Liver (tissue), 9 donors: ENCODE data around the gene LPAR3. TPM values are rescaled to one million over a fixed set of nuclear protein-coding genes. Genes with fewer than 3 reads are reported as not detected.

Experiments
- DNase-seq: peaks from one replicate; pipeline ENCODE4 v3.0.0-alpha.2; 2017; ENCODE audit warnings: low spot score
- H3K27ac ChIP-seq, 2 donors: one replicate each; pipeline ENCODE4 v1.7.0; 2013; ENCODE audit warnings: inconsistent platforms in 2 of 2, low read length in 2 of 2, control low read depth in 1 of 2, low read depth in 1 of 2, mild to moderate bottlenecking in 1 of 2
- H3K27me3 ChIP-seq, 4 donors: one replicate each; pipeline versions ENCODE4 v1.6.1 to v1.7.0; 2013; ENCODE audit warnings: low read length in 3 of 4, inconsistent platforms in 1 of 4, mild to moderate bottlenecking in 1 of 4, moderate library complexity in 1 of 4; ENCODE audit not compliant: control insufficient read depth in 4 of 4, insufficient read depth in 4 of 4
- H3K36me3 ChIP-seq, 4 donors: one replicate each; pipeline versions ENCODE4 v1.6.1 to v1.7.0; 2013; ENCODE audit warnings: low read length in 3 of 4, mild to moderate bottlenecking in 3 of 4, low read depth in 1 of 4, moderate library complexity in 1 of 4; ENCODE audit not compliant: control insufficient read depth in 4 of 4, insufficient read depth in 3 of 4
- H3K4me1 ChIP-seq, 4 donors: one replicate each; pipeline versions ENCODE4 v1.6.1 to v1.7.0; 2013; ENCODE audit warnings: low read length in 3 of 4, mild to moderate bottlenecking in 3 of 4, moderate library complexity in 1 of 4; ENCODE audit not compliant: control insufficient read depth in 4 of 4, insufficient read depth in 4 of 4
- H3K4me3 ChIP-seq, 3 donors: one replicate each; pipeline versions ENCODE4 v1.6.1 to v1.7.0; 2013; ENCODE audit warnings: low read length in 3 of 3, control low read depth in 1 of 3, low read depth in 1 of 3, mild to moderate bottlenecking in 1 of 3
- H3K9ac ChIP-seq, 2 donors: one replicate each; pipeline ENCODE4 v1.7.0; 2013; ENCODE audit warnings: low read length in 2 of 2, mild to moderate bottlenecking in 2 of 2, moderate library complexity in 2 of 2, control low read depth in 1 of 2, low read depth in 1 of 2
- H3K9me3 ChIP-seq, 4 donors: one replicate each; pipeline versions ENCODE4 v1.6.1 to v1.7.0; 2013; ENCODE audit warnings: low read length in 3 of 4; ENCODE audit not compliant: control insufficient read depth in 4 of 4
- EGR1 ChIP-seq, 2 donors: IDR thresholded peaks; 2 replicates each; pipeline ENCODE4 v1.6.1; 2016 to 2018; ENCODE audit warnings: antibody characterized with exemption in 2 of 2, low read depth in 2 of 2
- FOXA1 ChIP-seq: IDR thresholded peaks from 2 replicates; pipeline ENCODE4 v1.6.1; 2016; ENCODE audit warnings: antibody characterized with exemption
- FOXA2 ChIP-seq: IDR thresholded peaks from 2 replicates; pipeline ENCODE4 v1.6.1; 2016; ENCODE audit warnings: antibody characterized with exemption
- GABPA ChIP-seq, 2 donors: IDR thresholded peaks in 1 of 2; conservative IDR thresholded peaks in 1 of 2; 2 replicates each; pipeline ENCODE4 v1.6.1; 2016; ENCODE audit warnings: antibody characterized with exemption in 2 of 2, mild to moderate bottlenecking in 1 of 2, moderate library complexity in 1 of 2
- HNF4A ChIP-seq, 2 donors: conservative IDR thresholded peaks; 2 replicates each; pipeline ENCODE4 v1.6.1; 2016; ENCODE audit warnings: antibody characterized with exemption in 2 of 2, mild to moderate bottlenecking in 2 of 2
- HNF4G ChIP-seq: IDR thresholded peaks from 2 replicates; pipeline ENCODE4 v1.6.1; 2016; ENCODE audit warnings: antibody characterized with exemption
- JUND ChIP-seq, 2 donors: IDR thresholded peaks; 2 replicates each; pipeline ENCODE4 v1.6.1; 2016; ENCODE audit warnings: antibody characterized with exemption in 2 of 2
- NR2F2 ChIP-seq: IDR thresholded peaks from 2 replicates; pipeline ENCODE4 v1.6.1; 2016; ENCODE audit warnings: antibody characterized with exemption
- RAD21 ChIP-seq, 2 donors: IDR thresholded peaks; 2 replicates each; pipeline ENCODE4 v1.6.1; 2016; ENCODE audit warnings: antibody characterized with exemption in 2 of 2, mild to moderate bottlenecking in 2 of 2
- SP1 ChIP-seq: IDR thresholded peaks from 2 replicates; pipeline ENCODE4 v1.6.1; 2018; ENCODE audit warnings: antibody characterized with exemption, mild to moderate bottlenecking
- TAF1 ChIP-seq: conservative IDR thresholded peaks from 2 replicates; pipeline ENCODE4 v1.6.1; 2016; ENCODE audit warnings: antibody characterized with exemption, mild to moderate bottlenecking
- YY1 ChIP-seq: IDR thresholded peaks from 2 replicates; pipeline ENCODE4 v1.6.1; 2016; ENCODE audit warnings: antibody characterized with exemption, mild to moderate bottlenecking
- WGBS: extraction: QIAGEN DNeasy Blood & Tissue Kit; methylation state at CpG from one replicate; pipeline ENCODE4 v1.1.7; 2013; 5-methylcytosine and 5-hydroxymethylcytosine counted together
- polyA plus RNA-seq, 2 donors: library from polyadenylated mRNA; stranded (reverse) in 1 of 2; unstranded in 1 of 2; fragments of 200-250 nt in 1 of 2; fragments of >200 nt in 1 of 2; fragmentation: Nextera tagmentation in 1 of 2; extraction: Ambion mirVana in 1 of 2; gene quantifications; one replicate each; pipeline versions ENCODE4 v1.2.1 to v1.2.3, GENCODE V29; 2013 to 2015
- total RNA-seq, 2 donors: library from RNA; depleted of rRNA; stranded (reverse); fragments of >200 nt; gene quantifications; one replicate each; pipeline ENCODE4 v1.2.3, GENCODE V29; 2014
- TF ChIP-seq, protein P1 (sequence below): IDR thresholded peaks from 2 replicates; pipeline ENCODE4 v1.6.1; 2016; ENCODE audit warnings: antibody characterized with exemption
- TF ChIP-seq, protein P2 (sequence below): IDR thresholded peaks from 2 replicates; pipeline ENCODE4 v1.6.1; 2016; ENCODE audit warnings: antibody characterized with exemption
- TF ChIP-seq, protein P3 (sequence below): IDR thresholded peaks from 2 replicates; pipeline ENCODE4 v1.6.1; 2016; ENCODE audit warnings: antibody characterized with exemption, mild to moderate bottlenecking
- TF ChIP-seq, protein P4 (sequence below): IDR thresholded peaks from 2 replicates; pipeline ENCODE4 v1.6.1; 2016; ENCODE audit warnings: antibody characterized with exemption
- TF ChIP-seq, protein P5 (sequence below): fragments of 150-350 bp; IDR thresholded peaks from 2 replicates; pipeline ENCODE4 v1.5.1; 2017; ENCODE audit warnings: improper control_type of control experiment, low read depth, low read length; ENCODE audit not compliant: missing input control
- donor health status: healthy.
- donor health status: healthy.
- donor health status: healthy.
- donor health status: healthy.
- donor health status: healthy.

Gene LPAR3
- total and polyA plus RNA-seq, 4 donors: 0.56 TPM; not detected in 3

DNA sequence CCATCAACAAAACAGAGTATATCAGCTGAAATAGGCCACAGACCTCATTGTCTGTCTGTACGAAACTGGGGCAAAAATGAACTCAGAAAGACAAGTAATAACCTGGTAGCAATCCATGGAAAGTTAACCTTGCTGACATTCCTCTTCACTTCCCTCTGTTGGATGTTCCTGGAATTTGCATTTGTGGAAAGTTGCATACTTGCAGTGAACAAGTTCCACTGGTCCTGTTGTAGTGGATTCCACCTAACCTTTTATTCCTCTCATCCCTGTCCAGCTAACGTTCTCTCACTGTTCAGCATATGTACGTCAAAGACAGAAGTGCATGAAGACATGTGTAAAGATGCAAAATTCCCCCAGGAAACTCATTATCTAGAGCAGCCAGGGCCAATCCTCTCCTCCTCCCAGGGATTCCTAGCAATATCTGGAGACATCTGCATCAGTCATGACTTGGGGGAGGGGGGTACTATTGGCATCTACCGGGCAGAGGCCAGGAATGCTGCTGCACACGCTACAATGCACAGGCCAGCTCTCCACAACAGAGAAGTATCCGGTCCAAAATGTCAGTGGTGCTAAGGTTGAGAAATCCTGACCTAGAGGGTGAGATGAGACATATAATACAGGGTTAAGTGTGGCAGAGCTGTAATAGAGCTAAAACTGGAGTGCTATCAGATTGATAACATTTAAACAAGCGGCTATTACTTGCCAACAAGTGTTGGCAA lies 8.2 kb downstream of the LPAR3 start:
- peaks cover 0 to 2% (median 0%) of the 10 kb centered on the region in 4 donors for H3K4me1 ChIP-seq
- H3K9ac ChIP-seq: no peak overlapping the region
- WGBS: 60% methylated on average over 7 of the region's 7 CpGs
- no peak overlapping the region for H3K27ac ChIP-seq
- H3K27me3 ChIP-seq: no peaks in the 10 kb centered on the region
- DNase-seq: no peak
- TF ChIP-seq, protein P1, sequence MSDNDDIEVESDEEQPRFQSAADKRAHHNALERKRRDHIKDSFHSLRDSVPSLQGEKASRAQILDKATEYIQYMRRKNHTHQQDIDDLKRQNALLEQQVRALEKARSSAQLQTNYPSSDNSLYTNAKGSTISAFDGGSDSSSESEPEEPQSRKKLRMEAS: no peak
- peak in 1 of 2 donors; percentile 39 for TF ChIP-seq RAD21 (IDR thresholded peaks at IDR 0.05)
- TF ChIP-seq NR2F2: no peak
- TF ChIP-seq FOXA2: no peak
- peaks cover 0 to 3% (median 0%) of the 10 kb centered on the region in 4 donors for H3K9me3 ChIP-seq
- H3K4me3 ChIP-seq: no peak overlapping the region
- no peaks in the 10 kb centered on the region for H3K36me3 ChIP-seq

DNA sequence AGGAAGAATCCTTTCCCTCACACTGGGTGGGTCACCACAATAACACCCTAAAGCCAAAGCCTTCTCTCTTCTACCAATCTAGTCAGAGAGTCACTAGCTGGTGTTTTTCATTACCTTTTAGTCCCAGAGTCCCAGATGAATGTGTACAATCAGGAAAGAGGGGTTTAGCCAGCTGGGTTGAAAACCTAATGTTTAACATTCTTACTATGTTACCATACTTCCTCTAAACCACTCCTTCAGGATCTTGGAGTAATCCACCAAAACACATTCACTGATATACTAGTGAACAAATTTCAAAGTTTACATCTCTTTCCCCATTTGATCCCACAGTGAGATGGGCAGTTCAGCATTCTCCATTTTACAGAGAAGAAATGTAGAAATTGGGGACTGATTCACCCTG lies 9.7 kb downstream of the LPAR3 start:
- TF ChIP-seq, protein P2, sequence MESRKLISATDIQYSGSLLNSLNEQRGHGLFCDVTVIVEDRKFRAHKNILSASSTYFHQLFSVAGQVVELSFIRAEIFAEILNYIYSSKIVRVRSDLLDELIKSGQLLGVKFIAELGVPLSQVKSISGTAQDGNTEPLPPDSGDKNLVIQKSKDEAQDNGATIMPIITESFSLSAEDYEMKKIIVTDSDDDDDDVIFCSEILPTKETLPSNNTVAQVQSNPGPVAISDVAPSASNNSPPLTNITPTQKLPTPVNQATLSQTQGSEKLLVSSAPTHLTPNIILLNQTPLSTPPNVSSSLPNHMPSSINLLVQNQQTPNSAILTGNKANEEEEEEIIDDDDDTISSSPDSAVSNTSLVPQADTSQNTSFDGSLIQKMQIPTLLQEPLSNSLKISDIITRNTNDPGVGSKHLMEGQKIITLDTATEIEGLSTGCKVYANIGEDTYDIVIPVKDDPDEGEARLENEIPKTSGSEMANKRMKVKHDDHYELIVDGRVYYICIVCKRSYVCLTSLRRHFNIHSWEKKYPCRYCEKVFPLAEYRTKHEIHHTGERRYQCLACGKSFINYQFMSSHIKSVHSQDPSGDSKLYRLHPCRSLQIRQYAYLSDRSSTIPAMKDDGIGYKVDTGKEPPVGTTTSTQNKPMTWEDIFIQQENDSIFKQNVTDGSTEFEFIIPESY: no peak
- TF ChIP-seq TAF1: no peak
- Histone ChIP-seq H3K4me1 (no peaks in the 10 kb centered on the region), H3K27ac (no peak overlapping the region), H3K9me3 (peaks cover 0 to 3% (median 0%) of the 10 kb centered on the region in 4 donors), H3K27me3 (no peaks in the 10 kb centered on the region), H3K36me3 (no peaks in the 10 kb centered on the region), H3K4me3 (no peak overlapping the region), H3K9ac (no peak overlapping the region)
- DNase-seq: no peak

DNA sequence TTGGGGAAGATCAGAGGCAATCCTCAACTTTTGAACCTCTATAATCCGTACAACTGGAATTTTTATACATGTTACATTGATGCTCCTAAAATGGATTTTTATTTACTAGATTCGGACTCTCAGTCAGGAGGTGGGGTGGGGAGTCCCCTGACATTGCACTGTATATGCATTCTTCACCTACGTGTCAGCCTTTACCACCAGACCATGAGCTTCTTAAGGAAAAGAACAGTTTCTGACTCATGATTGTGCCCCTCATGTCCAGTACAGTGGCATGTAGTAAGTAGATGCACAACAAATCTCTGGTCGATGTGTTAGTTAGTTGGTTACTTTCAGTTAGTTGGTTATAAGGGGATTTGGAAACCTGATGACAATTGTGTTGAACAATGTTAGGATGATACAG lies 15.4 kb downstream of the LPAR3 start:
- Histone ChIP-seq H3K4me3 (no peak overlapping the region), H3K36me3 (no peaks in the 10 kb centered on the region), H3K27ac (no peak overlapping the region), H3K9ac (no peak overlapping the region), H3K9me3 (peaks cover 0 to 3% (median 0%) of the 10 kb centered on the region in 4 donors), H3K27me3 (no peaks in the 10 kb centered on the region), H3K4me1 (no peaks in the 10 kb centered on the region)
- 87% methylated on average over 4 of the region's 4 CpGs for WGBS
- no peak for TF ChIP-seq HNF4G
- no peak for TF ChIP-seq FOXA1
- TF ChIP-seq TAF1: no peak
- no peak for TF ChIP-seq YY1
- TF ChIP-seq, protein P1: no peak
- no peak for TF ChIP-seq HNF4A (conservative IDR thresholded peaks at IDR 0.05)
- TF ChIP-seq SP1: no peak
- no peak for TF ChIP-seq JUND (IDR thresholded peaks at IDR 0.05)
- TF ChIP-seq, protein P2: no peak
- no peak for TF ChIP-seq NR2F2
- TF ChIP-seq, protein P3, sequence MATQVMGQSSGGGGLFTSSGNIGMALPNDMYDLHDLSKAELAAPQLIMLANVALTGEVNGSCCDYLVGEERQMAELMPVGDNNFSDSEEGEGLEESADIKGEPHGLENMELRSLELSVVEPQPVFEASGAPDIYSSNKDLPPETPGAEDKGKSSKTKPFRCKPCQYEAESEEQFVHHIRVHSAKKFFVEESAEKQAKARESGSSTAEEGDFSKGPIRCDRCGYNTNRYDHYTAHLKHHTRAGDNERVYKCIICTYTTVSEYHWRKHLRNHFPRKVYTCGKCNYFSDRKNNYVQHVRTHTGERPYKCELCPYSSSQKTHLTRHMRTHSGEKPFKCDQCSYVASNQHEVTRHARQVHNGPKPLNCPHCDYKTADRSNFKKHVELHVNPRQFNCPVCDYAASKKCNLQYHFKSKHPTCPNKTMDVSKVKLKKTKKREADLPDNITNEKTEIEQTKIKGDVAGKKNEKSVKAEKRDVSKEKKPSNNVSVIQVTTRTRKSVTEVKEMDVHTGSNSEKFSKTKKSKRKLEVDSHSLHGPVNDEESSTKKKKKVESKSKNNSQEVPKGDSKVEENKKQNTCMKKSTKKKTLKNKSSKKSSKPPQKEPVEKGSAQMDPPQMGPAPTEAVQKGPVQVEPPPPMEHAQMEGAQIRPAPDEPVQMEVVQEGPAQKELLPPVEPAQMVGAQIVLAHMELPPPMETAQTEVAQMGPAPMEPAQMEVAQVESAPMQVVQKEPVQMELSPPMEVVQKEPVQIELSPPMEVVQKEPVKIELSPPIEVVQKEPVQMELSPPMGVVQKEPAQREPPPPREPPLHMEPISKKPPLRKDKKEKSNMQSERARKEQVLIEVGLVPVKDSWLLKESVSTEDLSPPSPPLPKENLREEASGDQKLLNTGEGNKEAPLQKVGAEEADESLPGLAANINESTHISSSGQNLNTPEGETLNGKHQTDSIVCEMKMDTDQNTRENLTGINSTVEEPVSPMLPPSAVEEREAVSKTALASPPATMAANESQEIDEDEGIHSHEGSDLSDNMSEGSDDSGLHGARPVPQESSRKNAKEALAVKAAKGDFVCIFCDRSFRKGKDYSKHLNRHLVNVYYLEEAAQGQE: no peak
- TF ChIP-seq RAD21 (IDR thresholded peaks at IDR 0.05): no peak
- TF ChIP-seq EGR1 (IDR thresholded peaks at IDR 0.05; ENCODE audit: low read depth in 2 of 2): no peak
- TF ChIP-seq, protein P4, sequence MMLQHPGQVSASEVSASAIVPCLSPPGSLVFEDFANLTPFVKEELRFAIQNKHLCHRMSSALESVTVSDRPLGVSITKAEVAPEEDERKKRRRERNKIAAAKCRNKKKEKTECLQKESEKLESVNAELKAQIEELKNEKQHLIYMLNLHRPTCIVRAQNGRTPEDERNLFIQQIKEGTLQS: no peak
- TF ChIP-seq FOXA2: no peak
- no peak for TF ChIP-seq GABPA (IDR thresholded peaks at IDR 0.05 in 1 of 2, conservative IDR thresholded peaks at IDR 0.05 in 1 of 2)
- TF ChIP-seq, protein P5, sequence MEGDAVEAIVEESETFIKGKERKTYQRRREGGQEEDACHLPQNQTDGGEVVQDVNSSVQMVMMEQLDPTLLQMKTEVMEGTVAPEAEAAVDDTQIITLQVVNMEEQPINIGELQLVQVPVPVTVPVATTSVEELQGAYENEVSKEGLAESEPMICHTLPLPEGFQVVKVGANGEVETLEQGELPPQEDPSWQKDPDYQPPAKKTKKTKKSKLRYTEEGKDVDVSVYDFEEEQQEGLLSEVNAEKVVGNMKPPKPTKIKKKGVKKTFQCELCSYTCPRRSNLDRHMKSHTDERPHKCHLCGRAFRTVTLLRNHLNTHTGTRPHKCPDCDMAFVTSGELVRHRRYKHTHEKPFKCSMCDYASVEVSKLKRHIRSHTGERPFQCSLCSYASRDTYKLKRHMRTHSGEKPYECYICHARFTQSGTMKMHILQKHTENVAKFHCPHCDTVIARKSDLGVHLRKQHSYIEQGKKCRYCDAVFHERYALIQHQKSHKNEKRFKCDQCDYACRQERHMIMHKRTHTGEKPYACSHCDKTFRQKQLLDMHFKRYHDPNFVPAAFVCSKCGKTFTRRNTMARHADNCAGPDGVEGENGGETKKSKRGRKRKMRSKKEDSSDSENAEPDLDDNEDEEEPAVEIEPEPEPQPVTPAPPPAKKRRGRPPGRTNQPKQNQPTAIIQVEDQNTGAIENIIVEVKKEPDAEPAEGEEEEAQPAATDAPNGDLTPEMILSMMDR: no peak
- DNase-seq: no peak
